GM21447 (cell line): ENCODE data around the gene MMRN1.

Source experiments
- ATAC-seq: cut with Tn5 transposase; IDR thresholded peaks from one replicate; pipeline ENCODE4 v1.9.1; 2021; ENCODE audit not compliant: unreplicated experiment

The MMRN1 gene

GRCh38 chr4:89906777-89907521 is 12.3 kb downstream of the MMRN1 start:
- ATAC-seq: no peak

GRCh38 chr4:89909889-89910288 is 15.2 kb downstream of the MMRN1 start:
- ATAC-seq: no peak

GRCh38 chr4:89913623-89914022 is 19.0 kb downstream of the MMRN1 start:
- no peak for ATAC-seq

GRCh38 chr4:89914609-89915550 is 20.2 kb downstream of the MMRN1 start:
- no peak for ATAC-seq

- no peak for ATAC-seq
Observed at GRCh38 chr4:89915937-89916336, 21.3 kb downstream of the MMRN1 start.

- ATAC-seq: no peak
Observed at GRCh38 chr4:89922848-89923416, 28.3 kb downstream of the MMRN1 start.

GRCh38 chr4:89928838-89929237 is 34.2 kb downstream of the MMRN1 start:
- no peak for ATAC-seq

GRCh38 chr4:89929425-89930159 is 34.9 kb downstream of the MMRN1 start:
- ATAC-seq: peak; percentile 92

- ATAC-seq: no peak
Observed at GRCh38 chr4:89939546-89939945, 44.9 kb downstream of the MMRN1 start.

GRCh38 chr4:89939994-89940393 is 45.3 kb downstream of the MMRN1 start:
- no peak for ATAC-seq

- ATAC-seq: no peak
Observed at GRCh38 chr4:89942811-89943210, 48.2 kb downstream of the MMRN1 start.

GRCh38 chr4:89949782-89950387 is 55.2 kb downstream of the MMRN1 start:
- ATAC-seq: no peak

GRCh38 chr4:89952458-89952857 is 57.8 kb downstream of the MMRN1 start:
- ATAC-seq: no peak

- no peak for ATAC-seq
Observed at GRCh38 chr4:89954906-89955695, 60.4 kb downstream of the MMRN1 start.

GRCh38 chr4:89957046-89957926 is 62.6 kb downstream of the MMRN1 start:
- ATAC-seq: no peak

GRCh38 chr4:89981789-89982334 is 87.2 kb downstream of the MMRN1 start:
- ATAC-seq: no peak

- ATAC-seq: no peak
Observed at GRCh38 chr4:89988268-89988667, 93.6 kb downstream of the MMRN1 start.

- no peak for ATAC-seq
Observed at GRCh38 chr4:89992744-89993143, 98.1 kb downstream of the MMRN1 start.
